HEK293T (cell line): Measurements from ENCODE around the gene ADH7.

Source experiments
- BHLHE40 ChIP-seq: fragments of 450-650 bp; IDR thresholded peaks from 2 replicates; pipeline ENCODE4 v1.6.1; 2016; ENCODE audit warnings: mild to moderate bottlenecking, moderate library complexity, borderline replicate concordance
- CTBP1 ChIP-seq: fragments of 450-650 bp; IDR thresholded peaks from 2 replicates; pipeline ENCODE4 v1.6.1; 2016; ENCODE audit warnings: borderline replicate concordance
- ELF4 ChIP-seq: fragments of 450-650 bp; IDR thresholded peaks from 2 replicates; pipeline ENCODE4 v1.6.1; 2017; ENCODE audit warnings: antibody characterized with exemption
- FOXM1 ChIP-seq: fragments of 450-650 bp; IDR thresholded peaks from 2 replicates; pipeline ENCODE4 v1.6.1; 2017; ENCODE audit warnings: mild to moderate bottlenecking, borderline replicate concordance
- LEF1 ChIP-seq: fragments of 450-650 bp; IDR thresholded peaks from 2 replicates; pipeline ENCODE4 v1.6.1; 2017; ENCODE audit warnings: mild to moderate bottlenecking, borderline replicate concordance
- NFRKB ChIP-seq: fragments of 450-650 bp; IDR thresholded peaks from 2 replicates; pipeline ENCODE4 v1.6.1; 2016; ENCODE audit warnings: mild to moderate bottlenecking, moderate library complexity
- SP1 ChIP-seq: fragments of 450-650 bp; IDR thresholded peaks from 2 replicates; pipeline ENCODE4 v1.6.1; 2017

DNA sequence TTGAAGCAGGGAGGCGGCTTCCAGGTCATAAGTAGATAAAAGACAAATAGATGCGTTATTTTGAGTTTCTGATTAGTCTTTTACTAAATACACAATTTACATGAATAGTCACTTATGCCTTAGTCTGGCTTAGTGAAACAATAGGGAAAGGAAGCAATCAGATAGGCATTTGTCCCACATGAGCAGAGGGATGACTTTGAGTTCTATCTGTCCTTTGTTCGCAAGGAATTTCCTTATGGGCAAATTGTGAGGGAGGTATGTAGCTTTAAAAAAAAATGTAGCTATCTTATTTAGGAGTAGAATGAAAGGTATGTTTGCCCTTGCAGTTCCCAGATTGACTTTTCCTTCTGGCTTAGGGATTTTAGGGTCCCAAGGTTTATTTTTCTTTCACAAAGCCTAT lies 56.3 kb downstream of the ADH7 start:
- no peak for TF ChIP-seq BHLHE40
- no peak for TF ChIP-seq FOXM1
- no peak for TF ChIP-seq ELF4
- TF ChIP-seq SP1 = no peak
- TF ChIP-seq LEF1 = no peak
- TF ChIP-seq NFRKB = no peak
- TF ChIP-seq CTBP1 = no peak
